Caco-2 (cell line): Measurements from ENCODE around the gene RAPGEF2. TPM values are rescaled to one million over a fixed set of nuclear protein-coding genes. Genes with fewer than 3 reads are reported as not detected.

Experiments used
- BruUV-seq: library from RNA; stranded (reverse); fragments of 400-500 nt; replicated peaks from 2 replicates; lab custom pipeline; 2021; lab: Mats Ljungman, UMichigan
- CTCF ChIA-PET: fragments of 300-600 bp; sonication (Branson Sonifier 250); formaldehyde crosslinking; loops from one replicate; lab custom pipeline; 2022; ENCODE audit warnings: antibody characterized with exemption; lab: Charles Lee
- POLR2A ChIA-PET: fragments of 300-600 bp; sonication (Branson Sonifier 250); formaldehyde crosslinking; loops from one replicate; lab custom pipeline; 2022; ENCODE audit warnings: antibody characterized with exemption; lab: Charles Lee
- DNase-seq, 2 experiments: peaks; one replicate each; pipeline versions ENCODE4 v3.0.0 to v3.0.0-alpha.2; 2020 to 2022
- H3K27me3 ChIP-seq: replicated peaks from 2 replicates; pipeline ENCODE4 v1.6.0; 2011; ENCODE audit warnings: low read length; ENCODE audit not compliant: control insufficient read depth, insufficient read depth
- H3K36me3 ChIP-seq: 2 replicates; pipeline ENCODE4 v1.5.1; 2011; ENCODE audit warnings: low read length; ENCODE audit not compliant: control insufficient read depth, insufficient read depth
- H3K4me1 ChIP-seq: fragments of 250-450 bp; sonication (Bioruptor Pico); 2 replicates; pipeline ENCODE4 v1.5.1; 2020; ENCODE audit warnings: mild to moderate bottlenecking
- H3K4me3 ChIP-seq: 2 replicates; pipeline ENCODE4 v1.5.1; 2011; ENCODE audit warnings: low read depth, mild to moderate bottlenecking, control low read depth, low read length
- H3K9me3 ChIP-seq: fragments of 250-450 bp; sonication (Bioruptor Pico); 2 replicates; pipeline ENCODE4 v1.5.1; 2020; ENCODE audit warnings: mild to moderate bottlenecking, moderate library complexity
- H3K27ac Mint-ChIP-seq: one replicate; pipeline ENCODE4 v1.8.0; 2022; ENCODE audit warnings: mixed read lengths; ENCODE audit not compliant: unreplicated experiment
- H3K27me3 Mint-ChIP-seq: one replicate; pipeline ENCODE4 v1.8.0; 2022; ENCODE audit warnings: mixed read lengths; ENCODE audit not compliant: insufficient read depth, unreplicated experiment
- H3K36me3 Mint-ChIP-seq: one replicate; pipeline ENCODE4 v1.8.0; 2022; ENCODE audit warnings: mild to moderate bottlenecking, mixed read lengths; ENCODE audit not compliant: insufficient read depth, unreplicated experiment
- H3K4me1 Mint-ChIP-seq: one replicate; pipeline ENCODE4 v1.8.0; 2022; ENCODE audit warnings: low read depth, mixed read lengths; ENCODE audit not compliant: unreplicated experiment
- H3K4me3 Mint-ChIP-seq: one replicate; pipeline ENCODE4 v1.8.0; 2022; ENCODE audit warnings: mild to moderate bottlenecking, moderate library complexity, mixed read lengths; ENCODE audit not compliant: unreplicated experiment
- H3K9me3 Mint-ChIP-seq: one replicate; pipeline ENCODE4 v1.8.0; 2022; ENCODE audit warnings: mixed read lengths; ENCODE audit not compliant: unreplicated experiment
- CTCF ChIP-seq, 2 experiments: fragments of 200-600 bp in 1 of 2; IDR thresholded peaks; 1 replicate in 1 of 2; 2 replicates in 1 of 2; pipeline versions ENCODE4 v1.5.1 to v1.8.0; 2011 to 2022; ENCODE audit warnings: antibody characterized with exemption in 1 of 2, control low read depth in 1 of 2, inconsistent platforms in 1 of 2, low read depth in 1 of 2, low read length in 1 of 2, mild to moderate bottlenecking in 1 of 2, moderate library complexity in 1 of 2; ENCODE audit not compliant: insufficient read depth in 1 of 2, severe bottlenecking in 1 of 2, unreplicated experiment in 1 of 2
- intact Hi-C: fragments of 100-400 bp; cut with micrococcal nuclease; formaldehyde crosslinking; loops from one replicate; pipeline ENCODE4 v1.10.0; 2022; ENCODE audit not compliant: unreplicated experiment
- total RNA-seq: library from RNA; stranded (reverse); gene quantifications from 2 replicates; pipeline ENCODE4 v1.2.3, GENCODE V29; 2022

The RAPGEF2 gene
- total RNA-seq, 1 experiment from 2014 or later = 67.6 TPM

GRCh38 chr4:159175085-159175988, 72.5 kb downstream of the RAPGEF2 start:
- H3K36me3 Mint-ChIP-seq = no peaks in the 10 kb centered on the region
- BruUV-seq = TSS peak; percentile 38
- no peaks in the 10 kb centered on the region for H3K9me3 Mint-ChIP-seq
- H3K27me3 ChIP-seq = no peaks in the 10 kb centered on the region
- peaks cover 64% of the 10 kb centered on the region for H3K4me1 ChIP-seq
- intact Hi-C loops = loop anchor here (1.0 to 5.0 kb wide), 9 partner anchors 28 to 503 kb away; partner anchors contain the start of genes C4orf46, ETFDH and PPID
- peak overlapping the region; percentile 63 for H3K4me3 Mint-ChIP-seq
- peak overlapping the region; percentile 22 for H3K4me3 ChIP-seq
- peaks cover 72% of the 10 kb centered on the region for H3K4me1 Mint-ChIP-seq
- H3K27ac Mint-ChIP-seq = peak overlapping the region; percentile 71
- H3K27me3 Mint-ChIP-seq = no peaks in the 10 kb centered on the region
- no peaks in the 10 kb centered on the region for H3K36me3 ChIP-seq
- POLR2A ChIA-PET = no interaction called here
- no peaks in the 10 kb centered on the region for H3K9me3 ChIP-seq
- peak; percentile 82 to 86 for DNase-seq
- CTCF ChIA-PET = interaction anchor here (1.0 kb wide), 1 partner anchor 319 kb away, joined by 6 read pairs; no protein-coding TSS in a partner anchor
- TF ChIP-seq CTCF (IDR thresholded peaks at IDR 0.05; ENCODE audit: insufficient read depth in 1 of 2, low read depth in 1 of 2, low read length in 1 of 2, severe bottlenecking in 1 of 2, unreplicated experiment in 1 of 2) = peak; percentile 63 to 65

DNA sequence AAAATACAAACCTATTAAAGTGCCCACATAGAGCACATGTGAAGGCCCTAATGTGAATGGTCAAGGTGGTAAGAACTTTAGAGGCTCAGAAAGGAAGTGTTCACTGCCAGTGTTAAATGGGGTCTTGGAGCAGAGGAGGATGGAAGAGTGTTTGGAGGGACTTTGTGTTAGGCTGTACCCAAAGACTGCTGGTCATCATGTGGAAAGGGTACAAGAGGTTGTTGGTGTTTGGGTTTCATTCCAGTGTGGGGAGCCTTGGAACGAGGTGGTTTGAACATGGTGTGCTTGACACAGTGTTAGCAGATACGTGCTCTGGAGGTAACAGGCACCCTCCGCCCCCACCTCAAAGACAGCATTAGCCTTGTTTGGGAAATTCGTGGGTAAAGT, 73.1 kb downstream of the RAPGEF2 start:
- POLR2A ChIA-PET = no interaction called here
- Mint-ChIP-seq H3K4me1 (peaks cover 68% of the 10 kb centered on the region), H3K4me3 (peak overlapping the region; percentile 63), H3K9me3 (no peaks in the 10 kb centered on the region), H3K36me3 (no peaks in the 10 kb centered on the region), H3K27me3 (no peaks in the 10 kb centered on the region), H3K27ac (peak overlapping the region; percentile 71)
- DNase-seq = peak in 1 of 2 experiments; percentile 5
- no peaks in the 10 kb centered on the region for H3K36me3 ChIP-seq
- H3K4me1 ChIP-seq = peaks cover 60% of the 10 kb centered on the region
- BruUV-seq = no TSS peak
- intact Hi-C loops = loop anchor here (1.0 to 5.0 kb wide), 9 partner anchors 27 to 504 kb away; partner anchors contain the start of genes C4orf46, ETFDH and PPID
- no peak for TF ChIP-seq CTCF (IDR thresholded peaks at IDR 0.05; ENCODE audit: insufficient read depth in 1 of 2, low read depth in 1 of 2, low read length in 1 of 2, severe bottlenecking in 1 of 2, unreplicated experiment in 1 of 2)
- H3K27me3 ChIP-seq = no peaks in the 10 kb centered on the region
- CTCF ChIA-PET = interaction anchor here (1.0 kb wide), 1 partner anchor 319 kb away, joined by 6 read pairs; no protein-coding TSS in a partner anchor
- H3K4me3 ChIP-seq = peak overlapping the region; percentile 22; the same call in 1 of the 2 replicates
- no peaks in the 10 kb centered on the region for H3K9me3 ChIP-seq

DNA sequence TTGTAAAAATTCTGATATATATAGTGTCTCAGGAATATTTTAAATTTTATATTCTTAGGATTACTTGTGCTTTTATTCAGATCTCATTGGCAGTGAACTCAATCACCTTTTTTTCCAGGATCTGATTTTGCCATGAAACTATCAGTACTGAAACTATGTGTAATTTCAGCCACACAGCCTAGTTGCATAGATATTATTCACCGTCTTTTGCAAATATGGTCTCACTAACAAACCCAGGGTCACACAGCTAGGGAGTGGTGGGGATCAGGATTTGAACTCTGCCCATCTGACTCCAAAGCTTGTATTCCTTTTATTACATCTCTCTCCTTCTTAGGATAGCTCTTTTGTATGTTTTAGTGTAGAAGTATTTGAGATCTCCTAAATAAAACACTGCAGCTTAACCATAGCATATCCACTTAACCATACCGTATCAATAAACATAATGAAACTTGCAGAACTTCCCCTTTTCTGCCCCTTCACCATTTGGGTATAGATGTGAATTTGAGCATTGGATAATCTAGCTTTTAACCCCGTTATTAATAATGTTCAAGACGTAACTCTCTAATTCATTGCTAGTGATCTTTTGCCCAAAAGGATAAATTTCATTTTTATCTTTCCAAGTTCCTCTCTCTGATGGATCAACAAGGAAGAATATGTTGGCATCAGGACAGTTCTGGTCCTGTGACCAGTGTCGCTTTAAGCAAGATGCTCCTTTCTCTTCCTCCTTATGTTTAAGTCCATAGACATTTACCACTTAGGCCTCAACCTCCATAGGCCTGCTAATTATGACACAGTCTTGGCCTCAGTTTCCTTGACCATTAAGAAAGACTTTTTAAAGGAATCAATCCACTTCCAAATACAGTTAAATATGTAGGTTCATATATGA, 74.6 kb downstream of the RAPGEF2 start:
- Histone ChIP-seq H3K36me3 (no peaks in the 10 kb centered on the region), H3K4me1 (peaks cover 45% of the 10 kb centered on the region), H3K4me3 (no peak overlapping the region), H3K27me3 (no peaks in the 10 kb centered on the region), H3K9me3 (no peaks in the 10 kb centered on the region)
- no peak for DNase-seq
- H3K4me1 Mint-ChIP-seq = peaks cover 54% of the 10 kb centered on the region
- ChIA-PET CTCF (no interaction called here), POLR2A (no interaction called here)
- H3K27ac Mint-ChIP-seq = peak overlapping the region; percentile 49
- H3K9me3 Mint-ChIP-seq = no peaks in the 10 kb centered on the region
- intact Hi-C loops = loop anchor here (5.0 kb wide), 1 partner anchor 505 kb away; the partner anchor contains the start of genes C4orf46 and ETFDH
- no peak overlapping the region for H3K4me3 Mint-ChIP-seq
- TF ChIP-seq CTCF (IDR thresholded peaks at IDR 0.05; ENCODE audit: insufficient read depth in 1 of 2, low read depth in 1 of 2, low read length in 1 of 2, severe bottlenecking in 1 of 2, unreplicated experiment in 1 of 2) = no peak
- H3K36me3 Mint-ChIP-seq = no peaks in the 10 kb centered on the region
- H3K27me3 Mint-ChIP-seq = no peaks in the 10 kb centered on the region
- no TSS peak for BruUV-seq
